Measurements from ENCODE around the gene PLRG1.

PLRG1 gene

GRCh38 chr4:154527308-154527707 is 22.9 kb downstream of the PLRG1 start:
- intact Hi-C loops (cut with DNase I), result no loop called here

GRCh38 chr4:154526151-154526550 is 24.0 kb downstream of the PLRG1 start:
- intact Hi-C loops (cut with DNase I), result no loop called here

More at GRCh38 chr4:154527308-154527707, 22.9 kb downstream of the PLRG1 start:
- no peak for DNase-seq

GRCh38 chr4:154521607-154522006 is 28.6 kb downstream of the PLRG1 start:
- no peak for DNase-seq
- intact Hi-C loops (cut with DNase I), result no loop called here

More at GRCh38 chr4:154526151-154526550, 24.0 kb downstream of the PLRG1 start:
- no peak for DNase-seq

DNA sequence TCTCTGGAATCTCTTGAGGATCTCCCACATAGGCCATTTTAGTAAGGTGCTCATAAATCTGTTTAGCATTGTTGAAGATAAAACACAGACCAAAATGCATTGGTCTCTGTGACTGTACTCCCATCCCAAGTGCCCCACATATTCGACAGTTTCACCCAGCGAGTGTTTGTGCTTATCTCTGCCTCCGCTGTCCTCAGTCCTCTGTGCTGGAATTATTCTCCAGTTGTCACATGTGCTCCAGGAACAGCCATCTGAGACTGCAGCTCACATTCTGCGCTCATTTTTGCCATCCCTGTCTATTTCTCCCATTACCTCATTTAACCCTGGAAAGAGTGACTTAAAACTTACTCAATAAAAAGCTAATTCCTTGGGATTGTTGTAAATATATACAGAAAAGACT is 31.0 kb downstream of the PLRG1 start:
- intact Hi-C loops (cut with DNase I), result no loop called here
- DNase-seq, result no peak

GRCh38 chr4:154517591-154517990 is 32.6 kb downstream of the PLRG1 start:
- DNase-seq, result no peak

GRCh38 chr4:154516318-154517029 is 33.7 kb downstream of the PLRG1 start:
- DNase-seq, result no peak
- intact Hi-C loops (cut with DNase I), result no loop called here

More at GRCh38 chr4:154517591-154517990, 32.6 kb downstream of the PLRG1 start:
- intact Hi-C loops (cut with DNase I), result no loop called here

DNA sequence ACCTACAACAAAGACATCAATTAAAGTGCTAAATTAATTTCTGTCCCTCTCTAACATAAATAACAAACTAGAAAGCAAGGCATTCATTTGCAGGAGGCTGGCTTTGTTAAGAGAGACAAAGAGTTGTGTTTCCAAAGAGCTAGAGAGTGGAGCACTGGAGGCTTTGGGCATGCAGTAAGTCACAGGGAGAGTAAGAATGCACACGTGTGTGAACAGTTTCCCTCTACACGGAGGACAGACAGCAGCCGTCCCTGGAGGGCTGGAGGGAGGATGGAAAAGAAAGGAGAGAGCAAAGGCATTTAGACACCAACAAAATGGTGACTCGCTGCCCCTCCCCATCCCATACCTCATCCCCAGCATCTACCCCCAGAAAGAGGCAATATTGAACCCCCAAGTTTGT is 38.2 kb downstream of the PLRG1 start:
- intact Hi-C loops (cut with DNase I), result no loop called here
- DNase-seq, result no peak

DNA sequence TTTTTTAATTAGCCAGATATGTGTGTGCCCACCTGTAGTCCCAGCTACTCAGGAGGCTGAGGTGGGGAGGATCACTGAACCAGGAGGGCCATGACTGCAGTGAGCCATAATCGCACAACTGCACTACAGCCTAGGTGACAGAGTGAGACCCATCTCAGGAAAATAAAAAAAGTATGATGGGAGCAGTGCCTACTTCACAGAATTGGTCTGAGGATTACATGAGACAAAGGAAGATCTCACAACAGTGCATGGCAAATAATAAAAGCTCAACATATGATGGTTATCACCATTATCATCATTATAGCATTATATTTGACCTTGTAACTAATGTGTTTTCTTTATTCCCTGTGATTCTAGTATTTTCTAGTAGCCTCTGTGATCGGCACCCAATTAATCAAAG is 38.7 kb downstream of the PLRG1 start:
- DNase-seq, result no peak
- intact Hi-C loops (cut with DNase I), result no loop called here

DNA sequence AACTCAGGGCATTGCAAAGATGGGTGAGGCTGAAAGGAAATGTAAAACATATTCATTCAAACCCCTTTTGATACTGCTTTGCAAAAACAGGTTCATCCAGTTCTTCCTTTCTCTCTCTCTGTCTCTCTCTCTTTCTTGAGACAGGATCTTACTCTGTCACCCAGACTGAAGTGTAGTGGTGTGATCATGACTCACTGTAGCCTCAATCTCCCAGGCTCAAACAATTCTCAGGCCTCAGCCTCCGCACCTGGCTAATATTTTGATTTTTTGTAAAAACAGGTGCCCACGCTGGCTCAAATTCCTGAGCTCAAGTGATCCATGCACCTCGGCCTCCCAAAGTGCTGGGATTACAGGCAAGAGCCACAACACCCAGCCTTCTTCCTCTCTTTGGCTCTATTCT is 43.0 kb downstream of the PLRG1 start:
- no peak for DNase-seq
- intact Hi-C loops (cut with DNase I), result loop anchor here (2.0 to 5.0 kb wide), 2 partner anchors 110 to 176 kb away; no protein-coding TSS in a partner anchor

DNA sequence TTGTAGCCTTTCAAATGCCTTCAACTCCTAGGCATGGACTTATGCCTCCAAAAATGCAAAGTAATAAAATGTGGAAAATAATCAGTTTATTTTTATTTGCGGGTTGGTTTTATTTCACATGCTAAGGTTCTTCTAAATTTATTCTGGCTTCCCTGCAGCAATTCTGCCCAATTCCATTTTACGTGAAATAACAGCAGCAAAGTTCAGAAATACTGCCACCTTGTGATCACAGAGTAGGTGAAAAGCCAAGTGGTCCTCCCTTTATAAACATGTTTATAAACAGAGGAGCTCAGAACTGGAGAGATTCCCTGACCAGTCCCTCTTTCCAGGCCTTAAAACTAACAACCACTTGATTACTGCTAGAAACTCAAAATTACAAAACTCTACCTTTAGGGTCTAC is 43.9 kb downstream of the PLRG1 start:
- intact Hi-C loops (cut with DNase I), result loop anchor here (2.0 to 5.0 kb wide), 2 partner anchors 109 to 175 kb away; no protein-coding TSS in a partner anchor

DNA sequence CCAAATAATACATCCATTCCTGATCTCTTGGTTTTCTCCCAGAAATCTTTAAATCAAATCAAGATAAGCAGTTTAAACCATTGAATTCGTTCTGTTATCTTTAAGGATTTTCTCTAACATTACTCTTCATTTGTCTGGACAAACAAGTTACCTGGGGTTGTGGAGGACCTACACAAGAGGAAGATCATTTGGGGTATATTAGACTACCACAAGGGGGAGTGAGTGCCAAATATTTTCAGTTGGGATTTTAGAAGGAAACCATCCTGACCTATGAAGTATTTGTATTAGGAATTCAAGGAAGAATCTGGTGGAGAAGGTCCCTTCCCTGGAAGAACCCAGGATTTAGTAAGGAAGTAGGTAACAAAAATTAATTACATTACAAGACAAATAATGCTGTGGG is 46.6 kb downstream of the PLRG1 start:
- no peak for DNase-seq
- intact Hi-C loops (cut with DNase I), result no loop called here

More for the DNA sequence above, 43.9 kb downstream of the PLRG1 start:
- DNase-seq, result no peak

GRCh38 chr4:154502111-154502510 is 48.1 kb downstream of the PLRG1 start:
- intact Hi-C loops (cut with DNase I), result no loop called here
- no peak for DNase-seq

DNA sequence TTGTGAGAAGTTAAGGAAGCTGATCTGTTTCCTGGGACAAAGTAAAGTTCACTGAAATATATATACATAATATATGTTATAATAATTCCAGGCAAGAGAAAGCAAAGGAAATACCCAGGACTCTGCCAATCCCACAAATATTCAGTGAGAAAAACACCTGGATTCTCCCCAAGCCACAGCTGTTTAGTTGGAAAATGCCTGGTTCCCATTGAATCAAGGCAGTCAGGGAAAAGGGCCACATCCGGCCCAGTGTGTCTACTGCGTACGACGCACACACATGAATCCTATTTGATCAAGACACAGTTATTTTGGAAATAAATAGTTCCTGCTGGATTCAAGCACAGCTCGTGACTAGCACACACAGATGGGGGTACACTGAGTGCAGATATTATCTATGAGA is 52.3 kb downstream of the PLRG1 start:
- intact Hi-C loops (cut with DNase I), result no loop called here
- DNase-seq, result no peak

DNA sequence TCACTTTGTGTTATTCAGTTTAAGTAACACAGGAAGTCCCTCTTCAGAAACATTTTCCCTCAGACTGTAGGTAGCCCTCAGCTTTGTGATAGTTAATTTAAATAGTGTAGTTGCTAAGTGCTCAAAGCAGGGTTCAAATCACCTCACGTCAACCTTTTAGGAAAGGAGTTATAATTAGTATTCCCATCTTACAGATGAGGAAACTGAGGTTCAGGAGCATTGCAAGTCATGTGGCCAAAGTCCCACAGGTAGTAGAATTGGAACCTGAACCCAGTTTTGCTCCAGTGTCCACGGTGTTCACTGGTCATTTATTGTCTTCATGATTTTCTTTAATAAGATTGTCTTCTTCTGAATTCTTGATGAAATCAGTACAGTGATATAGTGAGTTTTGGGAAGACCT is 54.3 kb downstream of the PLRG1 start:
- intact Hi-C loops (cut with DNase I), result no loop called here
- DNase-seq, result no peak

DNA sequence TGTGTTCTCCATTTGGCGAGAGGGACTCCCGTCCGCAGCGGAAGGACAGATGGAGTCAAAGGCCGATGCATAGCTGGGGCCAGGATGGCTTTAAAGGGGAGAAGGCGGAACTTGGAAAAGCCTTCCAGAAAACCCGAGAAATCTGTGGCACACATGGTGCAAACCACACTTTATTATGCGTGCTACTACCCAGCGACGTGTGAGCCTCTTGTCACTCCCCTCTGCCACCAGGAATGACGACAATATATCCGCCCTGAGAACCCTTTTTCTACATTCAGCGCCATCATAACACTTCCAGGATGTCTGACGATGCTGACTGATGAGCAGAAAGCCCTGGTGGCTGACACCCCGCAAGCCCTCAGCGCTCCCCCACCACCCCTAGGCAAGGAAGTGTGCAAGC is 57.9 kb downstream of the PLRG1 start:
- intact Hi-C loops (cut with DNase I), result no loop called here
- DNase-seq, result no peak

- DNase-seq, result peak in 6 of 10 donors; percentile 11 to 84 (median 48)
- intact Hi-C loops (cut with DNase I), result no loop called here
Observed at GRCh38 chr4:154491341-154492271, 58.6 kb downstream of the PLRG1 start, which contains the start of gene DCHS2. Gene DCHS2 (minus strand): TSS chr4:154491799. CDS start chr4:154491355, 444 bp downstream.

DNA sequence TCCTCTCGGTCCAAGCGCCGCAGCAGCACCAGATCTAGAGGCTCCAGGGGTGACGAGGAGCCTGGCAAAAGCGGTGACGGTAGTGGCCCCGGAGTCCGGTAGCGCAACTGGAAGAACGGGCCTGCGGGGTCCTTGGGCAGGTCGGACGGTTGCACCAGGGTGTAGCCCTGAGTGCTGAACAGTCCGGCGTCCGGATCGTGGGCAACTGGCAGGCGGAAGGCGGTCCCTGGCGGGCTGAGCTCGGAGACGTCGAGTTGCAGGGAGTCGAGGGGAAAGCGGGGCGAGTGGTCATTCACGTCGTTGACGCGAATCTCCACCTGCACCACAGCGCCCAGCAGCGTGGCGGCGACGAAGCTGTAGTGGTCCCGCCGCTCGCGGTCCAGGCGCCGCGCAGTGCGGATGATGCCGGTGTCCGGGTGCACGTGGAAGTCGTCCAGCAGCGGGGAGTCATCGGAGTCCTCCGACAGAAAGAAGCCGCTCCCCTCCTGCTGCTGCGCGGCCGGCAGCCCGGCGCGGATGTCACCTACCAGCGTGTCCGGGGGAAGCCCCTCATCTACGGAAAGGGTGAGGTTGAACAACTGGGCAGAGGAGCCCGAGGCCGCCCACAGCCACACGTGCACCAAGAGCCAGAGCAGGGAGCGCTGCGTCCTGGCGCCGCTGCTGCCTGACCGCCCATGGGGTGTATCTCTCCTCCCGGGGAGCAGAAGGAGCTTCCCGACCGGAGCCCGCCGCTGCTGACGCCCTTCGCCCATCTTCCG is 59.4 kb downstream of the PLRG1 start:
- peak in 5 of 10 donors; percentile 11 to 86 (median 72) for DNase-seq
- intact Hi-C loops (cut with DNase I), result no loop called here

GRCh38 chr4:154490234-154490582 is 60.0 kb downstream of the PLRG1 start:
- no peak for DNase-seq
- intact Hi-C loops (cut with DNase I), result no loop called here

- DNase-seq, result peak in 3 of 10 donors; percentile 57 to 76 (median 67)
- intact Hi-C loops (cut with DNase I), result no loop called here
Observed at GRCh38 chr4:154489558-154490233, 60.5 kb downstream of the PLRG1 start.

DNA sequence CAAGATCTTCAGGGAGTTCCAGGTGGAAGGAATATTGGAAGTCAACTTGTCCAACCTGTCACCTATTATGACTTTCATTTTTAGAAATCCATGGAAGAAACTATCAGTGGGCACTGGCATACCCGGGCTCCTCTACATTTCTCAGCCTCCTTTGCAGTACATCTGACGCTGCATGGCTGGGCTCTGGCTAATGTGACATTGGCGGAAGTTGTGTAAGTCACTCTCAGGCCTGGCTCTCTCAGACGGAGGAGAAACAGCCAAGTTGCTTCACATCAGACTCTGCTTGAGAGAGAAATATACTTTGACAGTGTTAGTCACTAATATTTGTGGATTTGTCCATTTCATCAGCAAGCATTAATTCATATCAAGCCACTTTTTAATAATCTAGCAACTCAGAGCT is 63.1 kb downstream of the PLRG1 start:
- no peak for DNase-seq
- intact Hi-C loops (cut with DNase I), result no loop called here
